Astrocyte of the cerebellum (primary cell): Measurements from ENCODE around the gene MAP1LC3B2.
A peak's percentile ranks its signal among the peaks of the same experiment; 100 is the strongest.

Experiments
- DNase-seq: peaks from one replicate; pipeline ENCODE4 v3.0.0-alpha.2; 2011; ENCODE audit warnings: low read depth
- H3K4me3 ChIP-seq: 2 replicates; pipeline ENCODE4 v1.5.1; 2011; ENCODE audit warnings: mild to moderate bottlenecking, low read depth, low read length, moderate library complexity
- CTCF ChIP-seq: IDR thresholded peaks from 2 replicates; pipeline ENCODE4 v1.5.1; 2012; ENCODE audit warnings: low read length, low read depth, moderate library complexity, mild to moderate bottlenecking; ENCODE audit errors: missing control alignments
- in situ Hi-C: cut with HindIII; loops from 2 replicates; pipeline ENCODE4 v1.10.0; 2017; ENCODE audit warnings: low sequenced_read_pairs

The MAP1LC3B2 gene

GRCh38 chr12:116597886-116598285, 38.7 kb downstream of the MAP1LC3B2 start:
- no peak for TF ChIP-seq CTCF
- no peak overlapping the region for H3K4me3 ChIP-seq
- no peak for DNase-seq
- in situ Hi-C loops, result no loop called here

- no peak for TF ChIP-seq CTCF
- in situ Hi-C loops, result no loop called here
- peak overlapping the region; percentile 16 for H3K4me3 ChIP-seq
- DNase-seq, result no peak
Measured at GRCh38 chr12:116598311-116599284, 39.4 kb downstream of the MAP1LC3B2 start.

- DNase-seq, result peak; percentile 24
- peak; percentile 64 for TF ChIP-seq CTCF
- H3K4me3 ChIP-seq, result peak overlapping the region; percentile 16
- in situ Hi-C loops, result no loop called here
Measured at GRCh38 chr12:116599285-116600136, 40.3 kb downstream of the MAP1LC3B2 start.

GRCh38 chr12:116600959-116601918, 42.1 kb downstream of the MAP1LC3B2 start:
- no peak overlapping the region for H3K4me3 ChIP-seq
- no peak for TF ChIP-seq CTCF
- no peak for DNase-seq
- in situ Hi-C loops, result no loop called here

- no peak overlapping the region for H3K4me3 ChIP-seq
- no peak for DNase-seq
- in situ Hi-C loops, result no loop called here
- TF ChIP-seq CTCF, result no peak
Measured at GRCh38 chr12:116601933-116602810, 43.0 kb downstream of the MAP1LC3B2 start.
